ENCODE measurements around the gene VGLL4. TPM values are rescaled to one million over a fixed set of nuclear protein-coding genes. Genes with fewer than 3 reads are reported as not detected.

Gene VGLL4
- total RNA-seq, 1 donor from 2014 or later: 96.5 TPM

GRCh38 chr3:11613319-11613718 is 30.4 kb downstream of the VGLL4 start:
- intact Hi-C loops (cut with DNase I): no loop called here
- ATAC-seq: peak; percentile 86

GRCh38 chr3:11612515-11613188 is 31.1 kb downstream of the VGLL4 start:
- intact Hi-C loops (cut with DNase I): no loop called here
- DNase-seq (ENCODE audit: low spot score): no peak
- ATAC-seq: no peak

More at GRCh38 chr3:11613319-11613718, 30.4 kb downstream of the VGLL4 start:
- no peak for DNase-seq (ENCODE audit: low spot score)

GRCh38 chr3:11611341-11611799 is 32.3 kb downstream of the VGLL4 start:
- no peak for ATAC-seq
- DNase-seq (ENCODE audit: low spot score): no peak
- intact Hi-C loops (cut with DNase I): no loop called here

GRCh38 chr3:11610700-11611275 is 32.9 kb downstream of the VGLL4 start:
- ATAC-seq: no peak
- intact Hi-C loops (cut with DNase I): no loop called here
- DNase-seq (ENCODE audit: low spot score): no peak

- intact Hi-C loops (cut with DNase I): no loop called here
- DNase-seq (ENCODE audit: low spot score) (peak; percentile 70), ATAC-seq (peak; percentile 74)
These were observed 33.6 kb downstream of the VGLL4 start for GRCh38 chr3:11610044-11610671.

- ATAC-seq: no peak
- intact Hi-C loops (cut with DNase I): no loop called here
- DNase-seq (ENCODE audit: low spot score): no peak
These were observed 34.2 kb downstream of the VGLL4 start for GRCh38 chr3:11609481-11609880.

GRCh38 chr3:11607816-11608215 is 35.9 kb downstream of the VGLL4 start:
- DNase-seq (ENCODE audit: low spot score) (no peak), ATAC-seq (no peak)
- intact Hi-C loops (cut with DNase I): no loop called here

- intact Hi-C loops (cut with DNase I): no loop called here
- DNase-seq (ENCODE audit: low spot score) (no peak), ATAC-seq (no peak)
These were observed 36.8 kb downstream of the VGLL4 start for GRCh38 chr3:11606865-11607440.

GRCh38 chr3:11606090-11606784 is 37.5 kb downstream of the VGLL4 start:
- ATAC-seq: no peak
- no peak for DNase-seq (ENCODE audit: low spot score)
- intact Hi-C loops (cut with DNase I): no loop called here

GRCh38 chr3:11605398-11605797 is 38.3 kb downstream of the VGLL4 start:
- no peak for ATAC-seq
- intact Hi-C loops (cut with DNase I): no loop called here
- DNase-seq (ENCODE audit: low spot score): no peak

- DNase-seq (ENCODE audit: low spot score) (no peak), ATAC-seq (no peak)
- intact Hi-C loops (cut with DNase I): no loop called here
These were observed 39.4 kb downstream of the VGLL4 start for GRCh38 chr3:11604139-11604892.

- intact Hi-C loops (cut with DNase I): no loop called here
- DNase-seq (ENCODE audit: low spot score): no peak
- peak; percentile 83 for ATAC-seq
These were observed 40.1 kb downstream of the VGLL4 start for GRCh38 chr3:11603628-11604027.

GRCh38 chr3:11602886-11603527 is 40.7 kb downstream of the VGLL4 start:
- intact Hi-C loops (cut with DNase I): no loop called here
- ATAC-seq (no peak), DNase-seq (ENCODE audit: low spot score) (no peak)

GRCh38 chr3:11602239-11602840 is 41.4 kb downstream of the VGLL4 start:
- DNase-seq (ENCODE audit: low spot score): no peak
- no peak for ATAC-seq
- intact Hi-C loops (cut with DNase I): no loop called here

GRCh38 chr3:11601446-11602238 is 42.1 kb downstream of the VGLL4 start:
- DNase-seq (ENCODE audit: low spot score) (peak; percentile 74), ATAC-seq (peak; percentile 21)
- intact Hi-C loops (cut with DNase I): no loop called here

GRCh38 chr3:11600501-11601282 is 43.0 kb downstream of the VGLL4 start:
- DNase-seq (ENCODE audit: low spot score) (peak; percentile 79), ATAC-seq (peak; percentile 85)
- intact Hi-C loops (cut with DNase I): no loop called here
